Immature natural killer cell (primary cell): Measurements from ENCODE around the gene NOVA2. TPM values are rescaled to one million over a fixed set of nuclear protein-coding genes. Genes with fewer than 3 reads are reported as not detected.

ENCODE experiments used
- DNase-seq, 3 donors: peaks; one replicate each; pipeline ENCODE4 v3.0.0; 2022; ENCODE audit warnings: mixed read lengths in 1 of 3
- H3K27ac Mint-ChIP-seq, 6 donors: one replicate each; pipeline ENCODE4 v1.8.0; 2020; ENCODE audit warnings: mixed read lengths in 6 of 6, mild to moderate bottlenecking in 5 of 6, inconsistent platforms in 4 of 6, moderate library complexity in 3 of 6
- H3K27me3 Mint-ChIP-seq, 3 donors: one replicate each; pipeline ENCODE4 v1.8.0; 2020 to 2021; ENCODE audit warnings: low read depth in 3 of 3, mild to moderate bottlenecking in 3 of 3, mixed read lengths in 3 of 3, moderate library complexity in 3 of 3, inconsistent platforms in 1 of 3
- H3K36me3 Mint-ChIP-seq, 3 donors: one replicate each; pipeline ENCODE4 v1.8.0; 2020; ENCODE audit warnings: mixed read lengths in 3 of 3, inconsistent platforms in 2 of 3, mild to moderate bottlenecking in 2 of 3
- H3K4me1 Mint-ChIP-seq, 2 donors: one replicate each; pipeline ENCODE4 v1.8.0; 2020; ENCODE audit warnings: inconsistent platforms in 2 of 2, mild to moderate bottlenecking in 2 of 2, mixed read lengths in 2 of 2, moderate library complexity in 1 of 2
- H3K4me3 Mint-ChIP-seq, 5 donors: one replicate each; pipeline ENCODE4 v1.8.0; 2020; ENCODE audit warnings: mild to moderate bottlenecking in 5 of 5, mixed read lengths in 5 of 5, inconsistent platforms in 3 of 5, moderate library complexity in 3 of 5
- H3K9me3 Mint-ChIP-seq, 6 donors: one replicate each; pipeline ENCODE4 v1.8.0; 2020; ENCODE audit warnings: mild to moderate bottlenecking in 6 of 6, mixed read lengths in 6 of 6, inconsistent platforms in 4 of 6, moderate library complexity in 3 of 6
- polyA plus RNA-seq, 3 donors: library from polyadenylated mRNA; unstranded; fragments of 300-500 nt; fragmentation: Illumina TruSeq; gene quantifications; one replicate each; pipeline ENCODE4 v1.2.3, GENCODE V29; 2021

The NOVA2 gene
- polyA plus RNA-seq, 3 donors from 2014 or later: not detected

- Mint-ChIP-seq H3K4me1 (peaks cover 16 to 25% of the 10 kb centered on the region in 2 donors), H3K9me3 (no peaks in the 10 kb centered on the region), H3K4me3 (peak overlapping the region; percentile 88 to 95 (median 90)), H3K36me3 (peaks cover 0 to 4% (median 2%) of the 10 kb centered on the region in 3 donors), H3K27ac (peak overlapping the region in 5 of 6 donors; percentile 48 to 80 (median 53)), H3K27me3 (peaks cover 4 to 8% (median 4%) of the 10 kb centered on the region in 3 donors)
- DNase-seq: peak; percentile 38 to 39 (median 39)
Observed at GRCh38 chr19:46015687-46016425, 42.2 kb upstream of the NOVA2 start.

- H3K27ac Mint-ChIP-seq: peak overlapping the region in 3 of 6 donors; percentile 6 to 72 (median 38)
Observed at GRCh38 chr19:46014941-46015686, 41.4 kb upstream of the NOVA2 start.

GRCh38 chr19:46014534-46014933, 40.9 kb upstream of the NOVA2 start:
- H3K27me3 Mint-ChIP-seq: peaks cover 4 to 11% (median 4%) of the 10 kb centered on the region in 3 donors
- H3K36me3 Mint-ChIP-seq: peaks cover 0 to 9% (median 5%) of the 10 kb centered on the region in 3 donors
- H3K4me1 Mint-ChIP-seq: peaks cover 16 to 25% of the 10 kb centered on the region in 2 donors
- DNase-seq: no peak
- H3K4me3 Mint-ChIP-seq: peak overlapping the region; percentile 61 to 85 (median 77)
- peak overlapping the region in 1 of 6 donors; percentile 37 for H3K27ac Mint-ChIP-seq
- no peaks in the 10 kb centered on the region for H3K9me3 Mint-ChIP-seq

More at GRCh38 chr19:46014941-46015686, 41.4 kb upstream of the NOVA2 start:
- H3K4me3 Mint-ChIP-seq: peak overlapping the region; percentile 75 to 85 (median 81)
- peaks cover 16 to 25% of the 10 kb centered on the region in 2 donors for H3K4me1 Mint-ChIP-seq
- H3K27me3 Mint-ChIP-seq: peaks cover 4 to 11% (median 4%) of the 10 kb centered on the region in 3 donors
- peaks cover 0 to 5% (median 4%) of the 10 kb centered on the region in 3 donors for H3K36me3 Mint-ChIP-seq
- DNase-seq: peak; percentile 47 to 53 (median 52)
- H3K9me3 Mint-ChIP-seq: no peaks in the 10 kb centered on the region

GRCh38 chr19:46009530-46010510, 36.2 kb upstream of the NOVA2 start:
- Mint-ChIP-seq H3K4me3 (no peak overlapping the region), H3K4me1 (peaks cover 5 to 7% of the 10 kb centered on the region in 2 donors), H3K36me3 (peaks cover 0 to 36% (median 16%) of the 10 kb centered on the region in 3 donors), H3K27ac (peak overlapping the region in 1 of 6 donors; percentile 58), H3K27me3 (peaks cover 2 to 7% (median 2%) of the 10 kb centered on the region in 3 donors), H3K9me3 (no peaks in the 10 kb centered on the region)
- DNase-seq: peak; percentile 51 to 56 (median 53)

- Mint-ChIP-seq H3K27me3 (peaks cover 0 to 4% (median 2%) of the 10 kb centered on the region in 3 donors), H3K9me3 (no peaks in the 10 kb centered on the region), H3K36me3 (peaks cover 0 to 36% (median 16%) of the 10 kb centered on the region in 3 donors), H3K27ac (no peak overlapping the region), H3K4me1 (no peaks in the 10 kb centered on the region), H3K4me3 (no peak overlapping the region)
- no peak for DNase-seq
Observed at GRCh38 chr19:46006411-46006810, 32.7 kb upstream of the NOVA2 start.

- H3K4me3 Mint-ChIP-seq: no peak overlapping the region
- H3K4me1 Mint-ChIP-seq: peaks cover 18 to 23% of the 10 kb centered on the region in 2 donors
- H3K36me3 Mint-ChIP-seq: peaks cover 0 to 24% (median 11%) of the 10 kb centered on the region in 3 donors
- H3K9me3 Mint-ChIP-seq: no peaks in the 10 kb centered on the region
- DNase-seq: no peak
- peaks cover 2 to 7% (median 4%) of the 10 kb centered on the region in 3 donors for H3K27me3 Mint-ChIP-seq
- no peak overlapping the region for H3K27ac Mint-ChIP-seq
Observed at GRCh38 chr19:46002678-46003275, 29.1 kb upstream of the NOVA2 start.

GRCh38 chr19:46000491-46001246, 27.0 kb upstream of the NOVA2 start:
- Mint-ChIP-seq H3K4me1 (peaks cover 18 to 23% of the 10 kb centered on the region in 2 donors), H3K27me3 (peaks cover 2 to 7% (median 6%) of the 10 kb centered on the region in 3 donors), H3K9me3 (no peaks in the 10 kb centered on the region), H3K27ac (peak overlapping the region in 1 of 6 donors; percentile 61), H3K36me3 (peaks cover 6 to 11% (median 10%) of the 10 kb centered on the region in 3 donors), H3K4me3 (peak overlapping the region; percentile 28 to 70 (median 66))
- peak; percentile 16 to 42 (median 18) for DNase-seq

DNA sequence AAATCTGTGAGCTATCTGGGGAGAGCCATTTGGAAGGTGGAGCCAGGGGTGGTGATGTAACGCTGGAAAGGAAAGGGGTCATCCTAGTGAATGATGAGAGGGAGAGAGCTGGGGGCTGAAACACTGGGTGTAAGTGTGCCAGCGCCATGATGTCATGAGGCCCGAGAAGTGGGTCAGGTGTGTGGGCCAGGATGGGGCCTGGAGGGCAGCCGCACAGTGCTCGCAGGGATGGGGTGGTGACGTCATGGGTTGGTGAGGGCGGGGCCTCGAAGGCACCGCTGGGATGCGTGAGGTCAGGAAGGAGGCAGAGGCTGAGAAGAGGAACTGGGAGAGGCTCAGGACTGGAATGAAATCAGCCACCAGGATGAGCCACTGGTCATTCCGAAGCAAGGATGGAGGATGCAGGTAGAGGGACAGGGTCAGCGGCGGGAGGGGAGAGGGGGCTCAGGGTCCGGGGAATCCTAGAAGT, 26.0 kb upstream of the NOVA2 start:
- DNase-seq: no peak
- no peaks in the 10 kb centered on the region for H3K9me3 Mint-ChIP-seq
- peak overlapping the region in 1 of 6 donors; percentile 41 for H3K27ac Mint-ChIP-seq
- H3K27me3 Mint-ChIP-seq: peaks cover 2 to 7% (median 6%) of the 10 kb centered on the region in 3 donors
- peaks cover 6 to 7% (median 6%) of the 10 kb centered on the region in 3 donors for H3K36me3 Mint-ChIP-seq
- peak overlapping the region in 4 of 5 donors; percentile 12 to 64 (median 38) for H3K4me3 Mint-ChIP-seq
- H3K4me1 Mint-ChIP-seq: peaks cover 18 to 23% of the 10 kb centered on the region in 2 donors

GRCh38 chr19:45998834-45999233, 25.2 kb upstream of the NOVA2 start:
- H3K36me3 Mint-ChIP-seq: peaks cover 6 to 7% (median 6%) of the 10 kb centered on the region in 3 donors
- H3K4me3 Mint-ChIP-seq: peak overlapping the region in 1 of 5 donors; percentile 14
- H3K9me3 Mint-ChIP-seq: no peaks in the 10 kb centered on the region
- H3K27me3 Mint-ChIP-seq: peaks cover 2 to 7% (median 6%) of the 10 kb centered on the region in 3 donors
- H3K27ac Mint-ChIP-seq: no peak overlapping the region
- DNase-seq: no peak
- H3K4me1 Mint-ChIP-seq: peaks cover 18 to 23% of the 10 kb centered on the region in 2 donors

DNA sequence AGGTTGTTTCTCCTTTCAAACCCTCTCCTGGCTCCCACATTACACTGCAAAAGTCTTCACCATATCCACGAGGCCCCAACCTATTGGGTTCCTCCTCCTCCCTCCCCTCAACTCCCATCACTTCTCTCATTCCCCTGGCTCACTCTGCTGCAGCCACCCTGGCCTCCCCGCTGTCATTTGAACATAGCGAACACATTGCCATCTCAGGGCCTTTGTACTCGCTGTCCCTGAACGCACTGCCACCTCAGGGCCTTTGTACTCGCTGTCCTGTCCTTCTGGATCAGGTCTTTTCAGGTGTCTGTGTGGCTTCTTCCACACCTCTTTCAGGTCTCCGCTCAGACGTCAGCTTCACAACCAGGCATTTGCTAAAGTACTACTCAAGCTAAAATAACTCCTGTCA, 23.3 kb upstream of the NOVA2 start:
- peak overlapping the region in 2 of 5 donors; percentile 3 to 5 for H3K4me3 Mint-ChIP-seq
- peaks cover 18 to 23% of the 10 kb centered on the region in 2 donors for H3K4me1 Mint-ChIP-seq
- H3K36me3 Mint-ChIP-seq: peaks cover 6 to 7% (median 6%) of the 10 kb centered on the region in 3 donors
- no peak for DNase-seq
- H3K27me3 Mint-ChIP-seq: peaks cover 2 to 7% (median 6%) of the 10 kb centered on the region in 3 donors
- H3K9me3 Mint-ChIP-seq: no peaks in the 10 kb centered on the region
- peak overlapping the region in 2 of 6 donors; percentile 36 to 46 for H3K27ac Mint-ChIP-seq

DNA sequence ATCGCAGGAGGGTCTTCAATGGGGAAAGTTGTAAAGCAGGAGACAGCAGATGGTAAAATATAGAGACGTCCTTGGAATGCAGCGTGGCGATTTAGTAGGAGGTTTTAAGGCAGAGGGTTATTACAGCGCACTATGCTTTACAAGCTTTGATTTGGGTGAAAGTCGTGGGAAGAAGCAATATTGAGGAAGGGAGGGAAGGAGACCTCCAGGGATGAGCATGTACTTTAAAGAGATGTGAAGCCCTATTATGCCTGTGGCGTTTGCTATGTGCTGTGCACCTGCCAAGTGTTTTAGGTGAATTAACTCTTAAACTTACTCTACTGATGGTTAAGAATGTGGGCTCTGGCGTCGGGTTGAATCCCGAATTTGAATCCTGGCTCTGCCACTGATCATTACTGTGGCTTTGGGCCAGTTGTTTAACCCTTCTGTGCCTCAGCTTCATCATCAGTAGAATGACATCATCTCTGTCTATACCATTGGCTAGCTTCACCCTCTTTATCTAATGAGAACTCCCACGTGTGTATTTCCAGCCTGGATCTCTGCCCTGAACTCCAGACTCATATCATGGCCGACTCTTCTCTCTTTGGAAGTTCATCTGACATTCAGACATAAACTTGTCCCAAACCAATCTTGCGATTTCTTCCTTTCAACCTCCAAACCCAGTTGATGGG, 22.2 kb upstream of the NOVA2 start:
- Mint-ChIP-seq H3K36me3 (peaks cover 6 to 7% (median 6%) of the 10 kb centered on the region in 3 donors), H3K27me3 (peaks cover 2 to 7% (median 6%) of the 10 kb centered on the region in 3 donors), H3K4me1 (peaks cover 15 to 21% of the 10 kb centered on the region in 2 donors), H3K27ac (no peak overlapping the region), H3K9me3 (no peaks in the 10 kb centered on the region), H3K4me3 (no peak overlapping the region)
- DNase-seq: no peak
